ENCODE measurements around the gene QKI. TPM values are rescaled to one million over a fixed set of nuclear protein-coding genes. Genes with fewer than 3 reads are reported as not detected.

Gene QKI
- polyA plus RNA-seq, 3 donors: 228 to 255 (median 244) TPM

GRCh38 chr6:163525926-163526325, 111.4 kb downstream of the QKI start:
- DNase-seq (ENCODE audit: low read depth in 3 of 3, low spot score in 2 of 3): no peak

- DNase-seq (ENCODE audit: low read depth in 3 of 3, low spot score in 2 of 3): peak in 1 of 3 donors; percentile 7
These were observed 111.8 kb downstream of the QKI start for GRCh38 chr6:163526346-163526745.

GRCh38 chr6:163527291-163527690, 112.8 kb downstream of the QKI start:
- DNase-seq (ENCODE audit: low read depth in 3 of 3, low spot score in 2 of 3): no peak

- no peak for DNase-seq (ENCODE audit: low read depth in 3 of 3, low spot score in 2 of 3)
These were observed 115.1 kb downstream of the QKI start for GRCh38 chr6:163529605-163530004.

GRCh38 chr6:163530406-163530805, 115.9 kb downstream of the QKI start:
- DNase-seq (ENCODE audit: low read depth in 3 of 3, low spot score in 2 of 3): no peak

GRCh38 chr6:163531122-163531521, 116.6 kb downstream of the QKI start:
- DNase-seq (ENCODE audit: low read depth in 3 of 3, low spot score in 2 of 3): no peak

- no peak for DNase-seq (ENCODE audit: low read depth in 3 of 3, low spot score in 2 of 3)
These were observed 118.1 kb downstream of the QKI start for GRCh38 chr6:163532526-163533078.

GRCh38 chr6:163533443-163533842, 118.9 kb downstream of the QKI start:
- DNase-seq (ENCODE audit: low read depth in 3 of 3, low spot score in 2 of 3): no peak

- DNase-seq (ENCODE audit: low read depth in 3 of 3, low spot score in 2 of 3): no peak
These were observed 122.3 kb downstream of the QKI start for GRCh38 chr6:163536770-163537169.

- DNase-seq (ENCODE audit: low read depth in 3 of 3, low spot score in 2 of 3): no peak
These were observed 123.8 kb downstream of the QKI start for GRCh38 chr6:163538331-163538730.

- DNase-seq (ENCODE audit: low read depth in 3 of 3, low spot score in 2 of 3): no peak
These were observed 124.7 kb downstream of the QKI start for GRCh38 chr6:163539101-163539762.

GRCh38 chr6:163543321-163543720, 128.8 kb downstream of the QKI start:
- DNase-seq (ENCODE audit: low read depth in 3 of 3, low spot score in 2 of 3): no peak

- DNase-seq (ENCODE audit: low read depth in 3 of 3, low spot score in 2 of 3): no peak
These were observed 130.9 kb downstream of the QKI start for GRCh38 chr6:163545370-163545769.

GRCh38 chr6:163547287-163547686, 132.8 kb downstream of the QKI start:
- DNase-seq (ENCODE audit: low read depth in 3 of 3, low spot score in 2 of 3): no peak

GRCh38 chr6:163548624-163549023, 134.1 kb downstream of the QKI start:
- no peak for DNase-seq (ENCODE audit: low read depth in 3 of 3, low spot score in 2 of 3)

- DNase-seq (ENCODE audit: low read depth in 3 of 3, low spot score in 2 of 3): no peak
These were observed 139.5 kb downstream of the QKI start for GRCh38 chr6:163554032-163554431.

- no peak for DNase-seq (ENCODE audit: low read depth in 3 of 3, low spot score in 2 of 3)
These were observed 140.1 kb downstream of the QKI start for GRCh38 chr6:163554663-163555062.

GRCh38 chr6:163559661-163560060, 145.1 kb downstream of the QKI start:
- no peak for DNase-seq (ENCODE audit: low read depth in 3 of 3, low spot score in 2 of 3)

- DNase-seq (ENCODE audit: low read depth in 3 of 3, low spot score in 2 of 3): no peak
These were observed 148.8 kb downstream of the QKI start for GRCh38 chr6:163563318-163563717.

GRCh38 chr6:163564534-163564933, 150.0 kb downstream of the QKI start:
- no peak for DNase-seq (ENCODE audit: low read depth in 3 of 3, low spot score in 2 of 3)

GRCh38 chr6:163565140-163565539, 150.6 kb downstream of the QKI start:
- no peak for DNase-seq (ENCODE audit: low read depth in 3 of 3, low spot score in 2 of 3)

- no peak for DNase-seq (ENCODE audit: low read depth in 3 of 3, low spot score in 2 of 3)
These were observed 151.5 kb downstream of the QKI start for GRCh38 chr6:163566056-163566455.

GRCh38 chr6:163568275-163568674, 153.8 kb downstream of the QKI start:
- no peak for DNase-seq (ENCODE audit: low read depth in 3 of 3, low spot score in 2 of 3)
